ENCODE measurements around the gene RPL4.
"Not testable (repeated sequence)": the region's sequence is repeated elsewhere in the genome, so short reads cannot be mapped to it uniquely, and the experiment has no call there.

Gene RPL4

DNA sequence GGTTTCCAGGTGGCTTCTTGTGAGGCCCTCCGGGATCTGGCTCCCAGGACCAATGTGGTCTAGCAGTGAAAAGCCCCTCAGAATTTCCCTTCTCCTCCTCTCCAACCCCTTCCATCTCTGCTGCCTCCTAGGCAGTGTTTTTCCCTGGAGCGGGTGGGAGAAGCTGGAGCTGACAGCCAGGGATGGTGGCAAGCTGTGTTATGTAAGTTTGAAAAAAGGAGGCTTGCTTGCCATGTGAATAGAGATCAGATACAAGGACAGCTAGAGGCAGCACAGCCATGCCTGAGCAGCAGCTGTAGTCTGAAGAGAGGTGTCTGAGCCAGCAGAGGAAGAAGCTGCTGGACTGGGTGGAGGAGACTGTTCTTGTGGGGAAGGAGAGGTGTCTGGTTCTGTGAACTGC lies 27.6 kb downstream of the RPL4 start:
- DNase-seq (ENCODE audit: extremely low read depth, low read depth): no peak
- TF ChIP-seq, protein P1, sequence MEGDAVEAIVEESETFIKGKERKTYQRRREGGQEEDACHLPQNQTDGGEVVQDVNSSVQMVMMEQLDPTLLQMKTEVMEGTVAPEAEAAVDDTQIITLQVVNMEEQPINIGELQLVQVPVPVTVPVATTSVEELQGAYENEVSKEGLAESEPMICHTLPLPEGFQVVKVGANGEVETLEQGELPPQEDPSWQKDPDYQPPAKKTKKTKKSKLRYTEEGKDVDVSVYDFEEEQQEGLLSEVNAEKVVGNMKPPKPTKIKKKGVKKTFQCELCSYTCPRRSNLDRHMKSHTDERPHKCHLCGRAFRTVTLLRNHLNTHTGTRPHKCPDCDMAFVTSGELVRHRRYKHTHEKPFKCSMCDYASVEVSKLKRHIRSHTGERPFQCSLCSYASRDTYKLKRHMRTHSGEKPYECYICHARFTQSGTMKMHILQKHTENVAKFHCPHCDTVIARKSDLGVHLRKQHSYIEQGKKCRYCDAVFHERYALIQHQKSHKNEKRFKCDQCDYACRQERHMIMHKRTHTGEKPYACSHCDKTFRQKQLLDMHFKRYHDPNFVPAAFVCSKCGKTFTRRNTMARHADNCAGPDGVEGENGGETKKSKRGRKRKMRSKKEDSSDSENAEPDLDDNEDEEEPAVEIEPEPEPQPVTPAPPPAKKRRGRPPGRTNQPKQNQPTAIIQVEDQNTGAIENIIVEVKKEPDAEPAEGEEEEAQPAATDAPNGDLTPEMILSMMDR (IDR thresholded peaks at IDR 0.05; ENCODE audit: low read depth, low read length): no peak

DNA sequence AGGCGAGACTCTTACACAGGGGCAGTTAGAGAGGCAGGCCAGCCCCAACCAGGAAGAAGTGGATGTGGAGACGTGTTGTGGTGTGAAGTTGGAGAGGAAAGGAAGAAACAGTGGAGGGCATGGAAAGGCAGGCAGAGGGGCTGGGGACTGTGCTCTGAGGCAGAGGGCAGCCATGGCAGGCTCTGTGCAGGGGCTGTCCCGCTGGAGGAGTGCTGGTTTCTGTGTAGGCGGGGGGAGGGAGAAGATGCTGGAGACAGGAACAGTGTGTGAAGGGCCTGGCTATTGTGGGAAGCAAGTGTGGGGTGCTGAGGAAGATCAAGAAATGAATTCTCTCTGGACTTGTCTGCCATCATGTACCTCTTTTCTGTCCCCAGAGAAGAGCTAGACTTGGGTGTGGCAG lies 28.1 kb downstream of the RPL4 start:
- DNase-seq (ENCODE audit: extremely low read depth, low read depth): no peak
- TF ChIP-seq, protein P1 (IDR thresholded peaks at IDR 0.05; ENCODE audit: low read depth, low read length): no peak

DNA sequence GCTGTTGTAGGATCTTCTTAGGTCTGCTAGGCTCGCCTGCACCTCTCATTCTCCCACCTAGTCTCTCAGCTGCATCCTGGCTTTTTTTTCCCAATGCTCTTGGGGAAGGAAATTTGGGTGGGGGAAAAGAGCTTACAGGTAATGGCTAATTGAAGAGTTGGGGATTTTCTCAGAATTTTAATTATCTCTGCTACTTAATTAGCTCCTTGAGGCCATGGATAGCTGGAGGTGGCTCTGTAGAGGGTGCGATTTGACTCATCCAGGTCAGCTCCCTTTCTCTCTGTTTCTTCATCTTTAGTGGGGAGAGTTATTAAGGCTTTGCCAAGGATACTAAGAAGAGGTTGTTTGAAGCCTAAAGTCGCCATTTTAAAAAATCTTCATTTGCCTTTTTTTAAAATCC lies 29.7 kb downstream of the RPL4 start:
- TF ChIP-seq, protein P1 (IDR thresholded peaks at IDR 0.05; ENCODE audit: low read depth, low read length): no peak
- DNase-seq (ENCODE audit: extremely low read depth, low read depth): no peak

DNA sequence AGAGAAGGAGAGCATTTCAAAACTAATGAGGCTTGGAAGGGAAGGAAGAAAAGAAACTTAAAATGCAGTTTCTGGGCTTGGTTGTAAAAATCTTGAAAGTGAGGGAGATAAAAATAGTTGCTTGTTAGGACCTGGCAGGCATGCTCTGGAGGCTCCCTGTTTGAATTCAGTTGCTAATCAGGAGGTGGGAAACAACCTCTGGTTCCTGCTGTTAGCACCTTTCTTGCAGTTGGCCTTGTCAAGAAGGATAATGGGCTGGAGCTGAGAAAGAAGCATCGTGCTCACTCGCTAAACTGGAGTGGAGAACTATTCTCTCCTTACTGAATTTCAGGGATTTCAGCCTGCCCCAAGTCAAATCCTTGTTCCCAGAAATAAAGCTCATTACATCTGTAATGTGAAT lies 30.5 kb downstream of the RPL4 start:
- no peak for DNase-seq (ENCODE audit: extremely low read depth, low read depth)
- TF ChIP-seq, protein P1 (IDR thresholded peaks at IDR 0.05; ENCODE audit: low read depth, low read length): no peak

DNA sequence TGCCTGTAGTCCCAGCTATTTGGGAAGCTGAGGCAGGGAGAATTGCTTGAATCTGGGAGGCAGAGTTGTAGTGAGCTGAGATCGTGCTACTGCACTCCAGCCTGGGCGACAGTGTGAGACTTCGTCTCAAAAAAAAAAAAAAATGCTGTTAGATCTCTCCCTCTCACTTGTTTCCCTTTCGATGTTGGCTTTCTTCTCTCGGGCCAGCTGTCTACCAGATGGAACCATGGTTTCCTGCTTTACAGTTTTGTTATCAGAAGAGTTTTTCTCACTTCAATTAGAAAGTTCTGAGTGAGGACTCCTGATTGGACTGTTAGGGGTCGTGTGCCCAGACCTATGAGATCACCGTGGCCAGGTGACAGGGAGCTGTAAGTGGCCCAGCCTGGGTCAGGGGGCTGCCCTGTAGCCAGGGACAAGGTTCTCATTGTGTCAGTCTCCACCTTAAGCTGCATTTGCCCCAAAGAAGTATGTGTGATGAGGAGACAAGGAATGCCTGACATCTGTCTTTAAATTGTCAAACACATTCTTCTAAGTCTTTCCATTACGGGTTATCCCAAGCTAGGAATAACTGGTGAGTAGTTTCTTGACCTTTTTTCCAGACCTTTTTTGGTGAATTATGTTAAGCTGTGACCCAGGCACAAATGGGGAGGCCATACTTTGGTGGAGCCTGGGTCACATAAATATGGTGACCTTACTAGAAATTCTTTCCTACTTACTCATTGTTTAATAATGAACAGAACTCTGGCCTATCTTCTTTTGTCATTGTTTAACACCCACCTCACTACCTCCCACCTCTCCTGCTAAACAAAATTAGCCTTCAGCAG lies 32.3 kb downstream of the RPL4 start:
- TF ChIP-seq, protein P1 (IDR thresholded peaks at IDR 0.05; ENCODE audit: low read depth, low read length): no peak
- peak; percentile 14 for DNase-seq (ENCODE audit: extremely low read depth, low read depth)

GRCh38 chr15:66470825-66471224 lies 33.8 kb downstream of the RPL4 start:
- DNase-seq (ENCODE audit: extremely low read depth, low read depth): not testable (repeated sequence)

- not testable (repeated sequence) for DNase-seq (ENCODE audit: extremely low read depth, low read depth)
Observed at GRCh38 chr15:66467162-66468040, 37.3 kb downstream of the RPL4 start.

- not testable (repeated sequence) for DNase-seq (ENCODE audit: extremely low read depth, low read depth)
Observed at GRCh38 chr15:66465294-66465693, 39.4 kb downstream of the RPL4 start.

Measured in AG09319 (cell line).